ENCODE measurements around the gene WASL.

DNA sequence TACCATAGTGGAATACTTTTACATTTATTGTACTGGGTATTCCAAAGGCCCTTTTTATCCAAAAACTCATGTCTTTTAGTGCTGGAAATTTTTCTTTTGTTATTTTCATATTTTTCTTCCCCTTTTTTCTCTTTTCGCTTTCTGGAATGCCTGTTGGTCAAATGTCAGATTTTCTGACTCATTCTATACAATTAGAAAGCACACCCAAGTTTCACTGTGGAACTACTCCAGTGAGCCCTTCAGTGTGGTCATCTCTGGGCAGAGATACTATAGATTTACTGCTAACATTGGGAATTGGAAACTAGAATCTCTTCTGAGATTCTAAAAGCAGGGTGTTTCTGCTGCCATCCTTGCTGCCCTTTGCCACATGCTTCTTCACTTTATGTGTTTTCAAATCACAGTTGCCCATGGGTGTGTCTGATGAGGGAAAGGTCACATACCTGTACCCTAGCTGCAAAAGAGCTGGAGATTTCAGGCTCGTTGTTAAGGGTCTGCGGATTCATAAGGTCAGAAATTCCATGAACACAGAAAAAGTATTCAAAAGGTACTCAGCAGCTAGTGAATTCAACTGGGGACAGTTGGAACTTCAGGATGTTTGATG is 5.6 kb upstream of the WASL start:
- TF ChIP-seq, protein P1, sequence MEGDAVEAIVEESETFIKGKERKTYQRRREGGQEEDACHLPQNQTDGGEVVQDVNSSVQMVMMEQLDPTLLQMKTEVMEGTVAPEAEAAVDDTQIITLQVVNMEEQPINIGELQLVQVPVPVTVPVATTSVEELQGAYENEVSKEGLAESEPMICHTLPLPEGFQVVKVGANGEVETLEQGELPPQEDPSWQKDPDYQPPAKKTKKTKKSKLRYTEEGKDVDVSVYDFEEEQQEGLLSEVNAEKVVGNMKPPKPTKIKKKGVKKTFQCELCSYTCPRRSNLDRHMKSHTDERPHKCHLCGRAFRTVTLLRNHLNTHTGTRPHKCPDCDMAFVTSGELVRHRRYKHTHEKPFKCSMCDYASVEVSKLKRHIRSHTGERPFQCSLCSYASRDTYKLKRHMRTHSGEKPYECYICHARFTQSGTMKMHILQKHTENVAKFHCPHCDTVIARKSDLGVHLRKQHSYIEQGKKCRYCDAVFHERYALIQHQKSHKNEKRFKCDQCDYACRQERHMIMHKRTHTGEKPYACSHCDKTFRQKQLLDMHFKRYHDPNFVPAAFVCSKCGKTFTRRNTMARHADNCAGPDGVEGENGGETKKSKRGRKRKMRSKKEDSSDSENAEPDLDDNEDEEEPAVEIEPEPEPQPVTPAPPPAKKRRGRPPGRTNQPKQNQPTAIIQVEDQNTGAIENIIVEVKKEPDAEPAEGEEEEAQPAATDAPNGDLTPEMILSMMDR (IDR thresholded peaks at IDR 0.05), result no peak
- TF ChIP-seq POLR2A (IDR thresholded peaks at IDR 0.05), result no peak
